NCI-H2196 treated with DMSO at 0.1 percent for 48 hours (cell line): ENCODE measurements around the gene CCDC191.

Experiments used
- DNase-seq: peaks from one replicate; lab custom pipeline; 2025; ENCODE audit not compliant: unreplicated experiment; lab: John Stamatoyannopoulos, UW

Gene CCDC191

GRCh38 chr3:114060906-114061655 lies 4.8 kb upstream of the CCDC191 start:
- no peak for DNase-seq

- no peak for DNase-seq
Observed at GRCh38 chr3:114058646-114059045, 2.3 kb upstream of the CCDC191 start.

- no peak for DNase-seq
Observed at GRCh38 chr3:114057011-114057347, 653 bp upstream of the CCDC191 start.

- no peak for DNase-seq
Observed at GRCh38 chr3:114052216-114052615, 4.1 kb downstream of the CCDC191 start.

- no peak for DNase-seq
Observed at GRCh38 chr3:114043205-114043604, 13.1 kb downstream of the CCDC191 start.

- no peak for DNase-seq
Observed at GRCh38 chr3:114035896-114036295, 20.4 kb downstream of the CCDC191 start.

- no peak for DNase-seq
Observed at GRCh38 chr3:114034787-114035545, 21.4 kb downstream of the CCDC191 start.

- no peak for DNase-seq
Observed at GRCh38 chr3:114034211-114034610, 22.1 kb downstream of the CCDC191 start.

GRCh38 chr3:114033721-114034120 lies 22.6 kb downstream of the CCDC191 start:
- DNase-seq: no peak

GRCh38 chr3:114026331-114026730 lies 30.0 kb downstream of the CCDC191 start:
- DNase-seq: no peak

GRCh38 chr3:114025451-114025850 lies 30.9 kb downstream of the CCDC191 start:
- DNase-seq: no peak

GRCh38 chr3:114022145-114022802 lies 34.1 kb downstream of the CCDC191 start:
- no peak for DNase-seq

GRCh38 chr3:114020907-114021306 lies 35.4 kb downstream of the CCDC191 start:
- no peak for DNase-seq

GRCh38 chr3:114019486-114019885 lies 36.8 kb downstream of the CCDC191 start:
- no peak for DNase-seq

GRCh38 chr3:114014211-114014610 lies 42.1 kb downstream of the CCDC191 start:
- DNase-seq: no peak

- DNase-seq: no peak
Observed at GRCh38 chr3:114011059-114011797, 45.1 kb downstream of the CCDC191 start.

GRCh38 chr3:114005481-114005880 lies 50.8 kb downstream of the CCDC191 start:
- DNase-seq: no peak

GRCh38 chr3:113985541-113985940 lies 70.8 kb downstream of the CCDC191 start:
- no peak for DNase-seq

GRCh38 chr3:113983544-113983943 lies 72.8 kb downstream of the CCDC191 start:
- DNase-seq: no peak

- no peak for DNase-seq
Observed at GRCh38 chr3:113981803-113982202, 74.5 kb downstream of the CCDC191 start.

GRCh38 chr3:113979916-113980315 lies 76.4 kb downstream of the CCDC191 start:
- DNase-seq: no peak
